ENCODE data around the gene AMN1.
"Not testable (repeated sequence)": the region's sequence is repeated elsewhere in the genome, so short reads cannot be mapped to it uniquely, and the experiment has no call there.

The AMN1 gene

DNA sequence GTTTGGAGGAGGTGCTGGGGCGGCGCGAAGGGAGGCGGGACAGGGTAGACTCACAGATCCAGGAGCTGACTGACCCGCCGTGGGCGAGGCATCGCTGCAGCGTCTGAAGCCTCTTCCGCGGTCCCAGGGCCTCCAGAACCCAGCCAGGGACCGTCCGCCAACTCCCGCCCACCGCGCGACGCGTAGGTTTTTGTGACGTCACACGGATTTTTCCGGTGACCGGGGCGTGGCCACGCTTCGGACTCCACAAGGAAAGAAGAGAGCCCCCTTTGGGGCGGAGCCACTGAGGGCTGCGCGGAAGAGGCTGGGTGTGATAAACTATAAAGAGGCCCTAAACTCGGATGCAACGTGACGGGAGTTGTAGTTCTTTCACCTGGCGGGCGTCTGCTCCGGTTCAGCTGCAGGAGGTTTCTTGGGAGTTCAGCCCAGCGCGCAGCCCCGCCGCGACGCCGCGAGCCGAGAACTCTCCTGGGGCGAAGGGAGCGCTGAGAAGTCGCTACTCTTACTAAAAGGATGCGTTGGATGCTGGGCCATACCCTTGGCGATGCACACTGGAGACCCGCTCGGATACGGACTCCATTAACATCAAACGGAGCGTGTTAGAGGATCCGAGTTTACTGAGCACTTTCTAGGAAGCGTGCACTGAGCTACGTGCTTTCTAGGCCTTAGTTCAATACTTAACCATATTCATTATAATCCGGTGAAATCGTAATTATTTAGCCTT, at the start of gene AMN1:
Gene AMN1, minus strand, starts transcription at position 105 of the 724 bp plus-strand sequence. Its CDS starts 13 bp downstream, at position 92.
- peak; percentile 97 for DNase-seq (ENCODE audit: low read depth)

GRCh38 chr12:31773867-31774266, 45.0 kb upstream of the AMN1 start:
- no peak for DNase-seq (ENCODE audit: low read depth)

- no peak for DNase-seq (ENCODE audit: low read depth)
These were observed 44.5 kb upstream of the AMN1 start for GRCh38 chr12:31773223-31773750.

DNA sequence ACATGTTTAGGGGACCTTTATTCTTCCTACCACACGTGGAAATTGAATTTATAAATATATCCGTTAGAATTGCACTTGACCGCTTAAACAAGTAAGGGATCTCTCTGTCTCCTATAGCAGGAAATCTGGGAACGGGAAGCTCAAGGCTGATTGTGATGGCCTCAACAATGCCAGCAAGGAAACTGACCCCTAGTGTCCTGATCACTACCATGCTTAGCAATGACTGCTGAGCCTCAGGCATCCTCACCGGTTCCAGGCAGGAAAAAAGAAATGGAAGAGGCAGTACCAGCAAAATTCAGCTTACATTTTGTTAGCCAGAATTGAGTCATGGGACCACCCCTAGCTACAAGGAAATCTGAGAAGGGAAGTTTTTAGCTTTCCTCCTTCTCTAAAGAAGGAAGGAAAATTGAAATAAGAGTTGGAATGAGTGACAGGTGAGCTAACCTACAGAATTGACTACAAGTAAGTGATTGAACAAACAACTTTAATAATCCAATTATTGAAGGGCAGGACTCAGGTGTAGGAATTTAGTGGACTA, 43.9 kb upstream of the AMN1 start:
- no peak for DNase-seq (ENCODE audit: low read depth)

GRCh38 chr12:31772186-31772585, 43.4 kb upstream of the AMN1 start:
- DNase-seq (ENCODE audit: low read depth) = no peak

GRCh38 chr12:31768046-31768445, 39.2 kb upstream of the AMN1 start:
- DNase-seq (ENCODE audit: low read depth) = no peak

DNA sequence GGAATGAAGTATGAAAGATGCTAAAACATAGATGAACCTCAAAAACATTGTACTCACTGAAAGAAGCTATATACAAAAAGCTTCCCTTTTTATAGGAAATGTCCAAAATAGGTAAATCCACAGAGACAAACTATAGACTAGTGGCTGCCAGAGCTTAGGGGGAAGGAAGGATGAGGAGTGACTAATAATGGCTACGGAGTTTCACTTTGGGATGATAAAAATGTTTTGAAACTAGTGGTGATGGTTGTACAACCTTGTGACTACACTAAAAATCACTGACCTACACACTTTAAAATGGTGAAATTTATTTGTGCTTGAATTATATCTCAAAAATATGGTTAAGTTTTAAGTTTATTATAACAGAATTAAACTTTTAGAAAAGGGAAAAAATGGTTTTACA, 37.1 kb upstream of the AMN1 start:
- no peak for DNase-seq (ENCODE audit: low read depth)

DNA sequence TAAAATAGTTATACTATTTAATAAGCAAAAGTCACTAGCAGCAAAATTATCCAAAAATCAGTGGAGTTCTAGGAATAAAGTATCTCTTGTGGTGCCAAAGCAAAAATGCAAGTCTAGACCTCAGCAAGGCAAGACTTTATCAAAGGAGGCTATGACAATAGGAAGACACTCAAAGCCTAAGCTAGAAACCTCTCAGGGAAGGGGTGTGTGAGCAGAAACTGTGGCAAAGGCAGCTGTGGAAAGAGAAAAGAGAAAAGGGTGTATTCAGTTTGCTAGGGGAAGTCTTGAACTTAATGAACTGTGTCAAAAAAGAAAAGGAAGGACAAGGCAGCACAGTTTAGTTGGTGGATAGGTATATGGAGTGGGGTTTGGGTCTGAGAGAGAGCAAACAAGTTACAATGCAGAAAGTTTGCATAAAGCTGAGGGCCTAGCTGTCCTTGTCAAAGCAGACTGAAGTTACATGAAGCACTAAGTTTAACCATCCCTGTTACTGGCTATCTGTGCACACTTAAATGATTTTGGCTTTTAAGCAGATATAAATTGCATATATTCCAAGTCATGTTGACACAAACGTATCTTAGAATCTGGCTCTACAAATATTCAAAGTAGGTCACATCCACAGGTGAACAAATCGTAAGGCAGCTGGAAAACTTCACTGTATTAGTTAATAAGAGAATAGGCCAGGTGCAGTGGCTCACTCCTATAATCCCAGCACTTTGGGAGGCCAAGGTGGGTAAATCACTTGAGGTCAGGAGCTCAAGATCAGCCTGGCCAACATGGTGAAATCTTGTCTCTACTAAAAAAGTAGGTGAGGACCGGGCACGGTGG, 31.0 kb upstream of the AMN1 start:
- no peak for DNase-seq (ENCODE audit: low read depth)

- not testable (repeated sequence) for DNase-seq (ENCODE audit: low read depth)
These were observed 29.5 kb upstream of the AMN1 start for GRCh38 chr12:31758297-31758696.

DNA sequence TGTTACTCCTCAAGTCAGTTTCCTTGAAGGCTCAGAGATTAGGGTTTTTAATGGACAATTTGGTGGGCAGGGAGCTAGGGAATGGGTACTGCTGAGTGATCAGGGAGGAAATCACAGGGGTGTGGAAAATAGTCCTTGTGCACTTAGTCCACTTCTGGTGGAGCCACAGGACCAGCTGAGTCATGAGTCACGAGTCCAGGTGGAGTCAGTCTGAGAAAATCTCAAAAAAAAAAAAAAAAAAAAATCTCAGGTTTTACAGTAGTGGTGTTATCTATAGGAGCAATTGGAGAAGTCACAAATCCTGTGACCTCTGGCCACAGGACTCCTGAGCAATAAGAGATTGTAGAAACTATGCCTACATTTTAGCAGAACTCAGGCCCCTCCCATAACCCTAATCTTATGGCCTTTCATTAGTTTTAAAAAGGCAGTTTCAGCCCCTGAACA, 28.2 kb upstream of the AMN1 start:
- DNase-seq (ENCODE audit: low read depth) = no peak

DNA sequence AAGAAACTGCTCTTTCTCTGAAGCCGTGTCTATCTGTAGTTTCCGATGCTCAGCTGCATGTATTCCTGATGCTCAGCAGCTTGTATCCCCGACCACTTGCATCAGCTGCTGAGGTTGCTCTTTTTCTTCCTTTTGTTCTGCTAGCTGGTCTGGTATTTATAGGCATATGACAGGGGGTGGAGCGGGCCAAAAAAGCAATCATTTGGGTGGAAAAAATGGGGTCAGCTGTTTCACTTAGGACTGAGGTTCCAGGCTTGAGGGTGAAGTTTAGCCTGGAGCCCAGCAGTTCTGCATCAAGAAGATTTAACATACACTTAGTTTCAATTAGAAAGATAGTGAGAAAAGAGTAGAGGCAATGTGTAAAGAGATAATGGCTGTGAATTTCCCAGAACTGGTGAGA, 23.6 kb upstream of the AMN1 start:
- no peak for DNase-seq (ENCODE audit: low read depth)

DNA sequence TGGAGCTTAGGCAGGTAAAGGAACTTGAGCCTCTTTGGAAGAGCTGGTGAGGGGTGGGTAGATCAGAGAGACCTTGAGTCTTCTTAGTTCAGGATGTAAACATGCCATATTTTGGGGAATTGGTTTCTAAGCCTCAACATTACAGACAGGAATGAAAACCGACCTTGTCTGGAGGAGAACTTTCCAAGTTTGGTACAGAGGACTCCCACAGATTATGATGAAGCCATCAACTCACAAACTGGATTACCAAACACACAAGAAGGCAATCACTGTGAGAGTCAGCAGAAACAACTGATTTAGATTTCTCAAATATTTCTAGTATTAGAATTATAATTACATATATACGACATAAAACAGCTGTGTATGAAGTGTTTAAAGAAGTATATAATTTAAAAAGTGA, 22.3 kb upstream of the AMN1 start:
- no peak for DNase-seq (ENCODE audit: low read depth)

- DNase-seq (ENCODE audit: low read depth) = no peak
These were observed 21.9 kb upstream of the AMN1 start for GRCh38 chr12:31750747-31751039.

DNA sequence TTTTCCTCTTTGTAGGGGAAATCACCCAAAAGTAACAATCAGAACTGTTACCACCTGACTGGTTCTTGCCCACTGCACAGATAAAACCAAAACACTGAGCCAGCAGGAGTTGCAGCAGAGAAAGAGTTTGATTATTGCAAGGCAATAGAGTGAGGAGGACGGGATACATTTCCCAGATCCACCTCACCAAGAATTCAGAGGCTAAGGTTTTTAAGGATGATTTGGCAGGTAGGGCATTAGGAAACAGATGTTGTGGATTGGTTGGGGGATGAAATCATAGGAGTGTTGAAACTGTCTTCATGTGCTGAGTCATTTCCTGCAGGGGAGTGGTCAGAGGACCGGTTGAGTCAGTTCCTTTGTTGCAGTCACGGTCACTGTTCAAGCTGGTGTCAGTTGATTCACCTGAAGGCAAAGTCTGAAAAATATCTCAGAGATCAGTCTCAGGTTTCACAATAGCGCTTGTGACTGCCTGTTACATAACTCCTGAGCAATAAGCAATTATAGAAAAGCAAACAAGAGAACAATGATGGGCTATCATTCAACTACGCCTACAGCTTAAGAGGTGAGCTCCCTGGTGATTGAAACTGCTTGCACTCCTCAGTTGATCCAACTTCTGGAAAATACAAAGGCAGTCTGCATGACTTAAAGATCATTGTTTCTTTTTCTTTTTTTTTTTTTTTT, 20.3 kb upstream of the AMN1 start:
- peak; percentile 97 for DNase-seq (ENCODE audit: low read depth)

DNA sequence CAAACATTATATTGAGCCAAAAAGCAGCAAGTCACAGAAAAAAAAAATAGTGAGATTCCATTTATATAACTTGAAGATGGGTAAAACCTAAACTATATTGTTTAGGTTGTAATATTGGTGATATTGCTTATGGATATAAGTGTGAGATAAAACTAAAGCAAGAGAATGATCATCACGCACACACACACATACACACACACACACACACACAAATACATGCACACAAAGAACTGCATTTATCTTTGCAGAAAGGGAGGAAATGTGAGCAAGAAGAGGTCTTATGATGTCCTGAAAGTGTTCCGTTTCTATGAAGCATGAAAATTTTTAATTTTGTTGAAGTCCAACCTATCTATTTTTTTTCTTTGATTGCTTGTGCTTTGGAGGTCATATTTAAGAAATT, 16.4 kb upstream of the AMN1 start:
- DNase-seq (ENCODE audit: low read depth) = no peak

DNA sequence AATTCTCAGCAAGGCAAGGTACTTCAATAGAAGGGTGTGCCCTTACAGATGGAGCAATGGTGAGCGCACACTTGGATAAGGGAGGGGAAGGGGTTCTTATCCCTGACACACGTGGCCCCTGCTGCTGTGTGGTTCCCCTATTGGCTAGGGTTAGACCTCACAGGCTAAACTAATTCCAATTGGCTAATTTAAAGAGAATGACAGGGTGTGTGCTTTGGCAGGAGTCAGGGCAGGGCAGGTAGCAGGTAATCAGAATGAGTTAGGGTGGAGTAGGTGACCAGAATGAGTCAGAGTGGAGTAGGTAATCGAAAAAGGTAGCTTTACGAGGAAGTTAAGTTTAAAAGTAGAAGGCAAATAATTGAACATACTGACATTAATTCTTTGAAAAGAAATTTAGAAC, 15.5 kb upstream of the AMN1 start:
- DNase-seq (ENCODE audit: low read depth) = not testable (repeated sequence)

- no peak for DNase-seq (ENCODE audit: low read depth)
These were observed 14.1 kb upstream of the AMN1 start for GRCh38 chr12:31742891-31743290.

GRCh38 chr12:31740628-31741027, 11.8 kb upstream of the AMN1 start:
- DNase-seq (ENCODE audit: low read depth) = no peak

DNA sequence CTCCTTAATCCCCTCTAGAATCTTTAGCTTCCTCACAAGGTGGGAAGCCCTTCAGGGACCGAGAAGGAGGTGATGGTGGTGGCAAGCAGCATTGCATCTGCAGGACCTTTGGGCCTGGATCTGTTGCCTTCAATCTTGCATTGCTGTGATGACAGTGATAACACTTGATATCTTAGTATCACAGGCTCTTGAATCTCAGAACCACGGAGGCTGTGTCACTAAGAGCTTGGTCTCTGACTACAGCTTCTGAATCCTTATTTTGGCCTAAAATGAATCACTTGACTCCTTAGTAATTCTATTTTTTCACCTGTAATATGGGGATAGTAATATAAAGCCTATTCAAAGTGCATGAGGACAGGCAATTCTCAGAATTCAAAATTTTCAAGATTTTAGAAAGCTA, 8.9 kb upstream of the AMN1 start:
- no peak for DNase-seq (ENCODE audit: low read depth)

DNA sequence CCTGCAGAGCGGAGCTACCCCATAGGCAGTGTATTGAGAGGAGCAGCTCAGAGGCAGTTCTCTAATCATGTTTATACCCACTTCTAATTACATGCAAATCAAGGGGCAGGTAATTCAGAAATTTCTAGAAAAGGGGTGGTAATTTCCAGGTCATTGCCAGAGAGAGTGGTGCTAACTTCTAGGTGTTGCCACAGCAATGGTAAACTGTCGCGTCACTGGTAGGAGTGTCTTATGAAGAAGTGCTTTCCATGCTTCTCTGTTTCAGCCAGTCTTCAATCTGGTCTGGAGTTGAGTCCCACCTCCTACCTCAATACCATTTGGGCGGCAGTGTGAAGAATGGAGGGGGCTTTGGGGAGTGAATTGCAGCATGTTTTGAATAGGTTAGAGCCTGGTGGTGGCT, 8.5 kb upstream of the AMN1 start:
- no peak for DNase-seq (ENCODE audit: low read depth)

- DNase-seq (ENCODE audit: low read depth) = peak; percentile 82
These were observed 7.7 kb upstream of the AMN1 start for GRCh38 chr12:31736472-31736871.

Measured in non-pigmented ciliary epithelial cell (primary cell).